ENCODE results near the gene OLIG1. TPM values are rescaled to one million over a fixed set of nuclear protein-coding genes. Genes with fewer than 3 reads are reported as not detected.

OLIG1 gene
- total RNA-seq, 2 experiments from 2014 or later = 0.61 TPM; not detected in 1

DNA sequence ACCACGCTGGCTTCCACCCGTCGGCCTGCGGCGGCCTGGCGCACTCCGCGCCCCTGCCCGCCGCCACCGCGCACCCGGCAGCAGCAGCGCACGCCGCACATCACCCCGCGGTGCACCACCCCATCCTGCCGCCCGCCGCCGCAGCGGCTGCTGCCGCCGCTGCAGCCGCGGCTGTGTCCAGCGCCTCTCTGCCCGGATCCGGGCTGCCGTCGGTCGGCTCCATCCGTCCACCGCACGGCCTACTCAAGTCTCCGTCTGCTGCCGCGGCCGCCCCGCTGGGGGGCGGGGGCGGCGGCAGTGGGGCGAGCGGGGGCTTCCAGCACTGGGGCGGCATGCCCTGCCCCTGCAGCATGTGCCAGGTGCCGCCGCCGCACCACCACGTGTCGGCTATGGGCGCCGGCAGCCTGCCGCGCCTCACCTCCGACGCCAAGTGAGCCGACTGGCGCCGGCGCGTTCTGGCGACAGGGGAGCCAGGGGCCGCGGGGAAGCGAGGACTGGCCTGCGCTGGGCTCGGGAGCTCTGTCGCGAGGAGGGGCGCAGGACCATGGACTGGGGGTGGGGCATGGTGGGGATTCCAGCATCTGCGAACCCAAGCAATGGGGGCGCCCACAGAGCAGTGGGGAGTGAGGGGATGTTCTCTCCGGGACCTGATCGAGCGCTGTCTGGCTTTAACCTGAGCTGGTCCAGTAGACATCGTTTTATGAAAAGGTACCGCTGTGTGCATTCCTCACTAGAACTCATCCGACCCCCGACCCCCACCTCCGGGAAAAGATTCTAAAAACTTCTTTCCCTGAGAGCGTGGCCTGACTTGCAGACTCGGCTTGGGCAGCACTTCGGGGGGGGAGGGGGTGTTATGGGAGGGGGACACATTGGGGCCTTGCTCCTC lies 42.3 kb upstream of the OLIG1 start:
- no peaks in the 10 kb centered on the region for H3K9me3 Mint-ChIP-seq
- peaks cover 77% of the 10 kb centered on the region for H3K27me3 Mint-ChIP-seq
- intact Hi-C loops (cut with micrococcal nuclease) = loop anchor here (10.0 kb wide), 1 partner anchor 97 kb away; no protein-coding TSS in a partner anchor
- no peaks in the 10 kb centered on the region for H3K36me3 Mint-ChIP-seq (ENCODE audit: low read depth)
- no peak for DNase-seq
- peaks cover 33% of the 10 kb centered on the region for H3K4me1 Mint-ChIP-seq (ENCODE audit: low read depth)
- TF ChIP-seq, protein P1, sequence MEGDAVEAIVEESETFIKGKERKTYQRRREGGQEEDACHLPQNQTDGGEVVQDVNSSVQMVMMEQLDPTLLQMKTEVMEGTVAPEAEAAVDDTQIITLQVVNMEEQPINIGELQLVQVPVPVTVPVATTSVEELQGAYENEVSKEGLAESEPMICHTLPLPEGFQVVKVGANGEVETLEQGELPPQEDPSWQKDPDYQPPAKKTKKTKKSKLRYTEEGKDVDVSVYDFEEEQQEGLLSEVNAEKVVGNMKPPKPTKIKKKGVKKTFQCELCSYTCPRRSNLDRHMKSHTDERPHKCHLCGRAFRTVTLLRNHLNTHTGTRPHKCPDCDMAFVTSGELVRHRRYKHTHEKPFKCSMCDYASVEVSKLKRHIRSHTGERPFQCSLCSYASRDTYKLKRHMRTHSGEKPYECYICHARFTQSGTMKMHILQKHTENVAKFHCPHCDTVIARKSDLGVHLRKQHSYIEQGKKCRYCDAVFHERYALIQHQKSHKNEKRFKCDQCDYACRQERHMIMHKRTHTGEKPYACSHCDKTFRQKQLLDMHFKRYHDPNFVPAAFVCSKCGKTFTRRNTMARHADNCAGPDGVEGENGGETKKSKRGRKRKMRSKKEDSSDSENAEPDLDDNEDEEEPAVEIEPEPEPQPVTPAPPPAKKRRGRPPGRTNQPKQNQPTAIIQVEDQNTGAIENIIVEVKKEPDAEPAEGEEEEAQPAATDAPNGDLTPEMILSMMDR (IDR thresholded peaks at IDR 0.05) = no peak
- no peak overlapping the region for H3K27ac Mint-ChIP-seq
- ATAC-seq = no peak
- no peak overlapping the region for H3K4me3 Mint-ChIP-seq
- ChIA-PET POLR2A (no interaction called here), CTCF (interaction anchor here (1.1 to 1.7 kb wide), 3 partner anchors 15 to 169 kb away, joined by 3 to 9 read pairs (median 4); no protein-coding TSS in a partner anchor)

DNA sequence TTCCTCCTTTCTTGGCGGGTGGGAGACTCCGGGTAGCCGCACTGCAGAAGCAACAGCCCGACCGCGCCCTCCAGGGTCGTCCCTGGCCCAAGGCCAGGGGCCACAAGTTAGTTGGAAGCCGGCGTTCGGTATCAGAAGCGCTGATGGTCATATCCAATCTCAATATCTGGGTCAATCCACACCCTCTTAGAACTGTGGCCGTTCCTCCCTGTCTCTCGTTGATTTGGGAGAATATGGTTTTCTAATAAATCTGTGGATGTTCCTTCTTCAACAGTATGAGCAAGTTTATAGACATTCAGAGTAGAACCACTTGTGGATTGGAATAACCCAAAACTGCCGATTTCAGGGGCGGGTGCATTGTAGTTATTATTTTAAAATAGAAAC lies 41.7 kb upstream of the OLIG1 start:
- ChIA-PET CTCF (no interaction called here), POLR2A (no interaction called here)
- intact Hi-C loops (cut with micrococcal nuclease) = loop anchor here (10.0 kb wide), 1 partner anchor 97 kb away; no protein-coding TSS in a partner anchor
- H3K36me3 Mint-ChIP-seq (ENCODE audit: low read depth) = no peaks in the 10 kb centered on the region
- TF ChIP-seq, protein P1 (IDR thresholded peaks at IDR 0.05) = no peak
- no peak for ATAC-seq
- no peak overlapping the region for H3K4me3 Mint-ChIP-seq
- DNase-seq = no peak
- no peak overlapping the region for H3K27ac Mint-ChIP-seq
- H3K9me3 Mint-ChIP-seq = no peaks in the 10 kb centered on the region
- peaks cover 77% of the 10 kb centered on the region for H3K27me3 Mint-ChIP-seq
- peaks cover 32% of the 10 kb centered on the region for H3K4me1 Mint-ChIP-seq (ENCODE audit: low read depth)

DNA sequence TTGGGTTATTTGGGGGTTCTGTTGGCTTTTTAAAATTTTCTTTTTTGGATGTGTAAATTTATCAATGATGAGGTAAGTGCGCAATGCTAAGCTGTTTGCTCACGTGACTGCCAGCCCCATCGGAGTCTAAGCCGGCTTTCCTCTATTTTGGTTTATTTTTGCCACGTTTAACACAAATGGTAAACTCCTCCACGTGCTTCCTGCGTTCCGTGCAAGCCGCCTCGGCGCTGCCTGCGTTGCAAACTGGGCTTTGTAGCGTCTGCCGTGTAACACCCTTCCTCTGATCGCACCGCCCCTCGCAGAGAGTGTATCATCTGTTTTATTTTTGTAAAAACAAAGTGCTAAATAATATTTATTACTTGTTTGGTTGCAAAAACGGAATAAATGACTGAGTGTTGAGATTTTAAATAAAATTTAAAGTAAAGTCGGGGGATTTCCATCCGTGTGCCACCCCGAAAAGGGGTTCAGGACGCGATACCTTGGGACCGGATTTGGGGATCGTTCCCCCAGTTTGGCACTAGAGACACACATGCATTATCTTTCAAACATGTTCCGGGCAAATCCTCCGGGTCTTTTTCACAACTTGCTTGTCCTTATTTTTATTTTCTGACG lies 41.1 kb upstream of the OLIG1 start:
- Mint-ChIP-seq H3K27ac (no peak overlapping the region), H3K9me3 (no peaks in the 10 kb centered on the region), H3K36me3 (ENCODE audit: low read depth) (no peaks in the 10 kb centered on the region), H3K27me3 (peaks cover 71% of the 10 kb centered on the region), H3K4me1 (ENCODE audit: low read depth) (peaks cover 31% of the 10 kb centered on the region), H3K4me3 (peak overlapping the region; percentile 30)
- ATAC-seq (no peak), DNase-seq (peak; percentile 56)
- POLR2A ChIA-PET = no interaction called here
- CTCF ChIA-PET = interaction anchor here (0.7 to 1.0 kb wide), 2 partner anchors 9 to 88 kb away, joined by 3 read pairs; no protein-coding TSS in a partner anchor
- TF ChIP-seq, protein P1 (IDR thresholded peaks at IDR 0.05) = no peak
- intact Hi-C loops (cut with micrococcal nuclease) = loop anchor here (10.0 kb wide), 1 partner anchor 96 kb away; no protein-coding TSS in a partner anchor

DNA sequence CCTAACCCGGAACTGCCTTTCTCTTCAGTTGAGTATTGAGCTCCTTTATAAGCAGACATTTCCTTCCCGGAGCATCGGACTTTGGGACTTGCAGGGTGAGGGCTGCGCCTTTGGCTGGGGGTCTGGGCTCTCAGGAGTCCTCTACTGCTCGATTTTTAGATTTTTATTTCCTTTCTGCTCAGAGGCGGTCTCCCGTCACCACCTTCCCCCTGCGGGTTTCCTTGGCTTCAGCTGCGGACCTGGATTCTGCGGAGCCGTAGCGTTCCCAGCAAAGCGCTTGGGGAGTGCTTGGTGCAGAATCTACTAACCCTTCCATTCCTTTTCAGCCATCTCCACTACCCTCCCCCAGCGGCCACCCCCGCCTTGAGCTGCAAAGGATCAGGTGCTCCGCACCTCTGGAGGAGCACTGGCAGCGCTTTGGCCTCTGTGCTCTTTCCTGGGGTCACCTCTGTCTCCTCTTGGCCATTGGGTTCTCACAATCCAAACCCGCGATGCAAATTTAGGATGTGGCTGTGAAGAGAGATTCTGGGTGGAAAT lies 40.5 kb upstream of the OLIG1 start:
- TF ChIP-seq, protein P1 (IDR thresholded peaks at IDR 0.05) = no peak
- H3K9me3 Mint-ChIP-seq = no peaks in the 10 kb centered on the region
- DNase-seq = no peak
- H3K27ac Mint-ChIP-seq = no peak overlapping the region
- H3K4me1 Mint-ChIP-seq (ENCODE audit: low read depth) = peaks cover 27% of the 10 kb centered on the region
- intact Hi-C loops (cut with micrococcal nuclease) = loop anchor here (10.0 kb wide), 1 partner anchor 95 kb away; no protein-coding TSS in a partner anchor
- peak overlapping the region; percentile 30 for H3K4me3 Mint-ChIP-seq
- ChIA-PET POLR2A (no interaction called here), CTCF (interaction anchor here (0.7 to 1.0 kb wide), 2 partner anchors 9 to 89 kb away, joined by 3 read pairs; no protein-coding TSS in a partner anchor)
- no peaks in the 10 kb centered on the region for H3K36me3 Mint-ChIP-seq (ENCODE audit: low read depth)
- peaks cover 68% of the 10 kb centered on the region for H3K27me3 Mint-ChIP-seq
- no peak for ATAC-seq
